ENCODE results near the gene EPHX1. TPM values are rescaled to one million over a fixed set of nuclear protein-coding genes. Genes with fewer than 3 reads are reported as not detected.
"Not testable (repeated sequence)": the region's sequence is repeated elsewhere in the genome, so short reads cannot be mapped to it uniquely, and the experiment has no call there.

EPHX1 gene
- total RNA-seq, 1 donor from 2014 or later, result 3.9 TPM

DNA sequence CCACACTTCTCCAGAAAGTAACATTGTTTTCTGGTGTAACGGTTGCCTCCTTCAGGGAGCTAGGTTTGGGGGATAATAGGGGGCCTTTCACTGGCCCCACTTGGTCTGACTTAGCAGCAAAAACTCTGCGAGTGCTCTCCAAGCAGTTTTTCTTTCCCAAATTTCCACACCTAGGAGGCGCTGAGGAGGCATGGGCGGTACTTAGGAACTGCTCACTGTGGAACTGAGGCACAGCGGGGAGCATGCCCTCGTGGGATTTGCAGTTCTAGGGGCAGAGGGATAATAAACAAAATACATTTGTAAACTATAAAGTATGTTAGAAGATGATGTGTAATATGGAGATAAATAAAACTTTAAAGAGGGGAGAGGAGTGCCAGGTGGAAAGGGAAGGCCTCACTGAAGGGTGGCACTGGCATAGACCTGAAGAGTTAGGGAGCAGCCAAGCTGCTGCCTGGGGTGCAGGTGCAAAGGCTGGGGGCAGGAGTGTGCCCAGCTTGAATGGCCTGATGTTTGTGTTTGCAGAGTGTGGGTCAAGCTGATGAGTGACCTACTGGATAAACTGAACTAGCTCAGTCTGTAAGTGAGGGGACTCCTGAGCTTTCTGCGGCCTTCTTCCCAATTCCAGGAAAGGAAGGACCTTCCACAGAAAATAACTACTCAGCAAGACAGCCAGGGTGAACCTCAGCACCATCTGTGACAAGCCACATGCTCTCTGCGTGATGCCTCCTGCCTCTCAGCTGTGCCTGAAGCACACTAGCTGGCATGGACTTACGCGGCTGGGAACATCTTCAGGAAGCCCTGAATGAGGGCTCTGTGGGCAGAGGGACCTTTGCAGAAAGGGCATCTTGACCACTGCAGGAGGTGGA lies 1.9 kb downstream of the EPHX1 start:
- Histone ChIP-seq H3K27me3 (ENCODE audit: control insufficient read depth, insufficient read depth, low read length) (no peaks in the 10 kb centered on the region), H3K36me3 (ENCODE audit: control insufficient read depth, insufficient read depth, low read length) (peaks cover 2% of the 10 kb centered on the region), H3K4me3 (ENCODE audit: low read depth, low read length) (no peak overlapping the region)
- FAIRE-seq (no peak), DNase-seq (ENCODE audit: low read depth) (peak; percentile 18)
- TF ChIP-seq, protein P1, sequence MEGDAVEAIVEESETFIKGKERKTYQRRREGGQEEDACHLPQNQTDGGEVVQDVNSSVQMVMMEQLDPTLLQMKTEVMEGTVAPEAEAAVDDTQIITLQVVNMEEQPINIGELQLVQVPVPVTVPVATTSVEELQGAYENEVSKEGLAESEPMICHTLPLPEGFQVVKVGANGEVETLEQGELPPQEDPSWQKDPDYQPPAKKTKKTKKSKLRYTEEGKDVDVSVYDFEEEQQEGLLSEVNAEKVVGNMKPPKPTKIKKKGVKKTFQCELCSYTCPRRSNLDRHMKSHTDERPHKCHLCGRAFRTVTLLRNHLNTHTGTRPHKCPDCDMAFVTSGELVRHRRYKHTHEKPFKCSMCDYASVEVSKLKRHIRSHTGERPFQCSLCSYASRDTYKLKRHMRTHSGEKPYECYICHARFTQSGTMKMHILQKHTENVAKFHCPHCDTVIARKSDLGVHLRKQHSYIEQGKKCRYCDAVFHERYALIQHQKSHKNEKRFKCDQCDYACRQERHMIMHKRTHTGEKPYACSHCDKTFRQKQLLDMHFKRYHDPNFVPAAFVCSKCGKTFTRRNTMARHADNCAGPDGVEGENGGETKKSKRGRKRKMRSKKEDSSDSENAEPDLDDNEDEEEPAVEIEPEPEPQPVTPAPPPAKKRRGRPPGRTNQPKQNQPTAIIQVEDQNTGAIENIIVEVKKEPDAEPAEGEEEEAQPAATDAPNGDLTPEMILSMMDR (IDR thresholded peaks at IDR 0.05; ENCODE audit: insufficient read depth, low read length, severe bottlenecking), result peak; percentile 43

DNA sequence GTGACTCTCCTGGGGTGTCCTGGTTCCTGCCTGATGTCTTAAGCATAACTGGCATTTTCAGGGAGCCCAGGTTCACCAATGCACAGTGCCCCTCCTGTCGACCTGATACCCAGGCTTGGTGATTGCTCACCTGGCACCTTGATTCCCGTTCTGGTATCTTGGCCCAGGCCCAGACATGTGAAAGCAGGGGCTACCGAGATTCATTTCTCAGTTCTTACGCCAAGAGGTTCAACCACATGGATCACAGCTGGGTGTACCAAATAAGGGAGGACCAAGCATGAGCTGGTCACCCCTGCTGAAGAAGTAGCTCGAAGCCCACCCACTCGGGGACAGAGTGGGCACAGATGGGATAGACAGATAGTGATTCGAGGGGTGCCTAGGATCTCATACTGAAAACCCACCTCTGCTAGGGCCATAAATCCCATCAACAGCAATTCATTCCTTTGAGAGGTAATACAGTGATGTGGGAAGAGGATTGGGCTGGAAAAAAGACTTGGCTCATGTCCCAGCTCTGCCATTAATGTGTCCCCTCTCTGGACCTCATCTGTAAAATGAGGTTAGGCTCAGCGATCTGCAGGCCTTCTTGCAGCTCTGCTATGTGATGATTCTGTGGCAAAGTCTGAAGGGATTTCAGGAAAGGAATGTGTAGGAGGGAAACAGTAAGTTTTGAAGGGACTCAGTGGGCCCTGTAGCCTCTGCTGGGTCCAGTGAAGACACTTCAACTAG lies 2.7 kb downstream of the EPHX1 start:
- Histone ChIP-seq H3K4me3 (ENCODE audit: low read depth, low read length) (no peak overlapping the region), H3K27me3 (ENCODE audit: control insufficient read depth, insufficient read depth, low read length) (no peaks in the 10 kb centered on the region), H3K36me3 (ENCODE audit: control insufficient read depth, insufficient read depth, low read length) (peaks cover 2% of the 10 kb centered on the region)
- DNase-seq (ENCODE audit: low read depth), result no peak
- FAIRE-seq, result no peak
- TF ChIP-seq, protein P1 (IDR thresholded peaks at IDR 0.05; ENCODE audit: insufficient read depth, low read length, severe bottlenecking), result no peak

DNA sequence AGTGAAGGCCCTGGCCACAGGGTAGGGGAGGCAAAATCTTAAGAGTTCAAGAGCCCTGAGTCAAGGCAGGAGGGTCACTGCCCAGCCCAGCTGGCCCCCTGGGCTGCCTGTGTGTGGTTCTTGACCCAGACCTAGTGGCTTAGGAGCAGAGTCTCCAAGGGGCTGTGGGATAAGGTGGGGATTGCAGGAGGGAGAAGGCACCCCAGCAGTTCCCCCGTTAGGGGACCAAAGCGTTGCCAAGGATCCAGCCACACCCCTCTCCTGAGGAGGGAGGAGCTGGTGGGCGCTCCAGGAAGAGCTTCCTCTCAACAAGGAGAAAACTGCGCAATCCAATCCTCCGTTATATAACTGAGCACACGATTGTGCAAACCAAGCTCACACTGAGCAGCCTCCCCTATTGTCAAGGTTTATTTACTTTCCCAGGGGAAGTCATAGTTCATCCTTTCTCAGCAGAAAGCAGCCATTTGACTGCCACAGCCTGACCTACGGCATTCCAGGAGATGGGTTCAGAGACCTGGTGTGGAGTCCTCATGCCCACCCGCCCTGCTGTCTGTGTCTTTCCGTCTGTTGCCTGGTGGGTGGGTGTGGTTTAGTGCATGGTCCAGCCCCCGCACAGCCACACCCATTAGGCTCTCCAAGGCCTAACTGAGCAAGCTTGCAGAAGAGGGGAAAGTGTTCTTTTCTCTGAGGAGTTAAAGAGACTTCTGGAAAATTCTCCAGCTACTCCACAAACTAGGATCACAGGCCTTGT lies 3.5 kb downstream of the EPHX1 start:
- no peak for FAIRE-seq
- Histone ChIP-seq H3K27me3 (ENCODE audit: control insufficient read depth, insufficient read depth, low read length) (no peaks in the 10 kb centered on the region), H3K36me3 (ENCODE audit: control insufficient read depth, insufficient read depth, low read length) (peaks cover 2% of the 10 kb centered on the region), H3K4me3 (ENCODE audit: low read depth, low read length) (no peak overlapping the region)
- TF ChIP-seq, protein P1 (IDR thresholded peaks at IDR 0.05; ENCODE audit: insufficient read depth, low read length, severe bottlenecking), result no peak
- peak; percentile 81 for DNase-seq (ENCODE audit: low read depth)

DNA sequence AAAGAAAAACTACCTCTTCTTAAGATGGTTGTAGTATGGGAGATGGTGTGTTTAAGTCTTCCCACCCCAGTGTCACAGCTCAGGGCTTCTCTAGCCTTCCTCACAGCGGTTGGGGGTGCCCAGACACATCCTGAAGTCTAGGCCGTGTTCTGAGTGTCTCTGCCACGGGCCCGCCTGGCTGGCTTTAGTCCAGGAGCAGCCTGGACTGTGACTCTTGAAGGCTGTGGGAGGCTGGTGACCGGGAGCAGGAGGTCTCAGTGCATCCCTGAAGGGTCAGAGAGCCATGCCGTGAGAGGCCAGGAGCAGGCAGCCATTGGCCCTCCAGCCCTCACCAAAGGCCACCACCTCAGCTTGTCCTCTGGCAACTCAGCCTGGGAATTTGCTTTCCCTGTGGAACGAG lies 4.5 kb downstream of the EPHX1 start:
- Histone ChIP-seq H3K27me3 (ENCODE audit: control insufficient read depth, insufficient read depth, low read length) (no peaks in the 10 kb centered on the region), H3K36me3 (ENCODE audit: control insufficient read depth, insufficient read depth, low read length) (peaks cover 2% of the 10 kb centered on the region), H3K4me3 (ENCODE audit: low read depth, low read length) (no peak overlapping the region)
- DNase-seq (ENCODE audit: low read depth), result no peak
- no peak for FAIRE-seq
- TF ChIP-seq, protein P1 (IDR thresholded peaks at IDR 0.05; ENCODE audit: insufficient read depth, low read length, severe bottlenecking), result no peak

DNA sequence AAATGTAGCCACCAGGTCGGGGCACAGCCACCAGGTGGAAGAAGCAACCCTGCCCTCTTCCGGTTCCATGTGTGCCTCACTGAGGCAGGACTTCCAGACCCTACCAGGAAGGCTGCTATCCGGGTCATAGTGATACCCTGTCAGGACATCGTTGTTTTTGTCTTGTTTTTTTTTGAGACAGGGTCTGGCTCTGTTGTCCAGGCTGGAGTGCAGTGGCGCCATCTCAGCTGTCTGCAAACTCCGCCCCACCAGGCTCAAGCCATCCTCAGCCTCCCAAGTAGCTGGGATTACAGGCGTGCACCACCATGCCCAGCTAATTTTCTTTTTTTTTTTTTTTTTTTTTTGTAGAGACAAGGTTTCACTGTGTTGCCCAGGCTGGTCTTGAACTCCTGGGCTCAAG lies 5.2 kb downstream of the EPHX1 start:
- H3K36me3 ChIP-seq (ENCODE audit: control insufficient read depth, insufficient read depth, low read length); FAIRE-seq; H3K27me3 ChIP-seq (ENCODE audit: control insufficient read depth, insufficient read depth, low read length); DNase-seq (ENCODE audit: low read depth); H3K4me3 ChIP-seq (ENCODE audit: low read depth, low read length): not testable (repeated sequence)

All from bronchial epithelial cell (primary cell).